Tibial artery (tissue), 4 donors: ENCODE results near the gene C1orf210.
A peak's percentile ranks its signal among the peaks of the same experiment; 100 is the strongest.

Source experiments
- DNase-seq, 2 donors: peaks; one replicate each; pipeline ENCODE4 v3.0.0-alpha.2; 2019
- H3K27ac ChIP-seq, 2 donors: fragments of 200-600 bp; sonication (generic) in 1 of 2; 1 replicate in 1 of 2; 2 replicates in 1 of 2; pipeline ENCODE4 v1.5.1; 2018 to 2019; ENCODE audit warnings: mild to moderate bottlenecking in 1 of 2
- H3K27me3 ChIP-seq, 2 donors: fragments of 200-600 bp; sonication (generic) in 1 of 2; one replicate each; pipeline versions ENCODE4 v1.5.1 to v1.6.0; 2016 to 2019
- H3K36me3 ChIP-seq, 3 donors: fragments of 200-600 bp; sonication (generic) in 2 of 3; one replicate each; pipeline ENCODE4 v1.5.1; 2016 to 2019; ENCODE audit warnings: mild to moderate bottlenecking in 2 of 3
- H3K4me1 ChIP-seq, 4 donors: fragments of 200-600 bp; sonication (generic) in 2 of 4; 1 replicate in 3 of 4; 2 replicates in 1 of 4; pipeline ENCODE4 v1.5.1; 2016 to 2019
- H3K4me3 ChIP-seq, 2 donors: fragments of 200-600 bp; sonication (generic) in 1 of 2; 1 replicate in 1 of 2; 2 replicates in 1 of 2; pipeline ENCODE4 v1.5.1; 2018 to 2019; ENCODE audit warnings: mild to moderate bottlenecking in 2 of 2
- H3K9me3 ChIP-seq, 3 donors: fragments of 200-600 bp; sonication (generic) in 1 of 3; one replicate each; pipeline ENCODE4 v1.5.1; 2016 to 2019
- CTCF ChIP-seq, 2 experiments: fragments of 200-600 bp in 1 of 2; fragments of 450-650 bp in 1 of 2; IDR thresholded peaks; one replicate each; pipeline ENCODE4 v1.5.1; 2017 to 2019; ENCODE audit warnings: antibody characterized with exemption in 2 of 2, mild to moderate bottlenecking in 1 of 2, moderate library complexity in 1 of 2
- intact Hi-C: fragments of 100-400 bp; cut with DNase I; formaldehyde crosslinking; loops from one replicate; pipeline ENCODE4 v1.15.0; 2023; ENCODE audit warnings: low total_unique reads

C1orf210 gene

GRCh38 chr1:43311521-43311920, 26.1 kb upstream of the C1orf210 start:
- intact Hi-C loops: no loop called here
- TF ChIP-seq CTCF (IDR thresholded peaks at IDR 0.05): no peak

GRCh38 chr1:43309405-43310025, 24.1 kb upstream of the C1orf210 start:
- no peak for DNase-seq
- H3K36me3 ChIP-seq: no peaks in the 10 kb centered on the region
- no peaks in the 10 kb centered on the region for H3K9me3 ChIP-seq
- no peak for TF ChIP-seq CTCF (IDR thresholded peaks at IDR 0.05)
- H3K4me3 ChIP-seq: no peak overlapping the region
- no peak overlapping the region for H3K27ac ChIP-seq
- no peaks in the 10 kb centered on the region for H3K27me3 ChIP-seq
- intact Hi-C loops: no loop called here
- H3K4me1 ChIP-seq: peaks cover 0 to 5% (median 0%) of the 10 kb centered on the region in 4 donors

More at GRCh38 chr1:43311521-43311920, 26.1 kb upstream of the C1orf210 start:
- Histone ChIP-seq H3K9me3 (no peaks in the 10 kb centered on the region), H3K27me3 (no peaks in the 10 kb centered on the region), H3K36me3 (no peaks in the 10 kb centered on the region), H3K27ac (no peak overlapping the region), H3K4me1 (no peaks in the 10 kb centered on the region), H3K4me3 (no peak overlapping the region)
- peak in 1 of 2 donors; percentile 33 for DNase-seq

GRCh38 chr1:43308635-43309404, 23.4 kb upstream of the C1orf210 start:
- Histone ChIP-seq H3K36me3 (no peaks in the 10 kb centered on the region), H3K4me1 (peaks cover 0 to 8% (median 0%) of the 10 kb centered on the region in 4 donors), H3K27me3 (no peaks in the 10 kb centered on the region), H3K27ac (no peak overlapping the region), H3K9me3 (no peaks in the 10 kb centered on the region), H3K4me3 (no peak overlapping the region)
- peak in 1 of 2 donors; percentile 54 for DNase-seq
- intact Hi-C loops: no loop called here
- no peak for TF ChIP-seq CTCF (IDR thresholded peaks at IDR 0.05)

- H3K4me3 ChIP-seq: no peak overlapping the region
- H3K27ac ChIP-seq: no peak overlapping the region
- DNase-seq: peak in 1 of 2 donors; percentile 56
- no peaks in the 10 kb centered on the region for H3K9me3 ChIP-seq
- TF ChIP-seq CTCF (IDR thresholded peaks at IDR 0.05): no peak
- intact Hi-C loops: no loop called here
- peaks cover 0 to 8% (median 0%) of the 10 kb centered on the region in 4 donors for H3K4me1 ChIP-seq
- H3K27me3 ChIP-seq: no peaks in the 10 kb centered on the region
- H3K36me3 ChIP-seq: no peaks in the 10 kb centered on the region
Measured at GRCh38 chr1:43307458-43308158, 22.2 kb upstream of the C1orf210 start.

GRCh38 chr1:43306688-43307457, 21.5 kb upstream of the C1orf210 start:
- Histone ChIP-seq H3K36me3 (no peaks in the 10 kb centered on the region), H3K27ac (no peak overlapping the region), H3K4me3 (no peak overlapping the region), H3K9me3 (no peaks in the 10 kb centered on the region), H3K4me1 (peaks cover 0 to 8% (median 0%) of the 10 kb centered on the region in 4 donors), H3K27me3 (no peaks in the 10 kb centered on the region)
- TF ChIP-seq CTCF (IDR thresholded peaks at IDR 0.05): no peak
- intact Hi-C loops: no loop called here
- peak in 1 of 2 donors; percentile 59 for DNase-seq
